ENCODE measurements around the gene ACSS1. TPM values are rescaled to one million over a fixed set of nuclear protein-coding genes. Genes with fewer than 3 reads are reported as not detected.
A peak's percentile ranks its signal among the peaks of the same experiment; 100 is the strongest.

ACSS1 gene
- total and polyA plus RNA-seq, 4 donors, result 11.2 to 37.3 (median 31.6) TPM

DNA sequence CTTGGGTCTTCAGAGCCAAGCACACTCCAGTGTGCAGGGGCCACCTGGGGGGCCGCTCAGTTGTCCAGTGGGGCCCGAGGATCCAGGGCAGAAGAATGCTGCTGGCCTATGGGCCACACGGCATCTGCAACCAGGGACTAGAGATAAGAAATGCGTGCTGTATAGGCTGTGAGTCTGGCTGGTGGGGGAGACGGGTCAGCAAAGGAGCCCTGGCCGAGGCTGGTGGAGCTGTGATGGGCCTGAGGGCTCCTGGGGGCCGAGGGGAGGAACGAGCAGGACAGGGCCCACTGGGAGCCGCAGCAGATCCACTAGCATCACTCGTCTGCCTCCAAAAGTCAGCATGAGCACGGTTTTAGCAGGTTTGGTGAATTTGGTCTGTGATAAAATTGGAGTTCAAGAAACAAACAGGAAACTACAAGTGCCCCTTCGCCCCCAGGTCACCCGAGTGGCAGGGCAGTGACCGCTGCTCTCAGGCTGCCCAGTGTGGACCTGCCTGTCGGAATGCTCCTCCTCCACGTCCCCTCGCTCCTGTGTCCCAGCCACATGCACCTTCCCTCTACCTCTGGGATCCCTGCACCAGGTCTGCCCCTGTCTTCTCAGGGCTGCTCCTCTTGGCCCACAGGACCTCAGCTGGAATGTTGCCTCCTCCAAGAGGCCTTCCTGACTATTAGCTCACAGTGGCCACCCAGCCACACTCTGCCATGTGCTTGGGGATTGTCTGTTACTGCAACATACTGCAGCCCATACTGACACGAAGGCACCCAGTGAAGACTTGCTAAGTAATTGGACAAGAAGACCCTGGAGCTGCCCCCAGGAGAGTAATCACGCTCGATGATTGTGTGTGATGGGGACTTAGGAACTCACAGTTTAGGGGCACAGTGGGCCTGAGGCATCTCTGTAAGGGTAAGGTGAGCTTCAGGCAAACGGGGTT, 10.9 kb downstream of the ACSS1 start:
- DNase-seq (ENCODE audit: low read depth in 4 of 6, low spot score in 6 of 6), result no peak
- no peaks in the 10 kb centered on the region for H3K27me3 ChIP-seq (ENCODE audit: control insufficient read depth, insufficient read depth, low read length)
- H3K27ac ChIP-seq (ENCODE audit: low read depth, low read length), result no peak overlapping the region
- WGBS (ENCODE audit: insufficient coverage), result 78% methylated on average over 18 of the region's 21 CpGs
- H3K4me3 ChIP-seq (ENCODE audit: low read depth, low read length), result no peak overlapping the region
- peaks cover 49% of the 10 kb centered on the region for H3K36me3 ChIP-seq (ENCODE audit: control insufficient read depth, insufficient read depth, low read length)
- H3K9me3 ChIP-seq (ENCODE audit: control insufficient read depth, insufficient read depth, low read length), result no peaks in the 10 kb centered on the region
- H3K4me1 ChIP-seq (ENCODE audit: control insufficient read depth, insufficient read depth, low read length), result peaks cover 93% of the 10 kb centered on the region

DNA sequence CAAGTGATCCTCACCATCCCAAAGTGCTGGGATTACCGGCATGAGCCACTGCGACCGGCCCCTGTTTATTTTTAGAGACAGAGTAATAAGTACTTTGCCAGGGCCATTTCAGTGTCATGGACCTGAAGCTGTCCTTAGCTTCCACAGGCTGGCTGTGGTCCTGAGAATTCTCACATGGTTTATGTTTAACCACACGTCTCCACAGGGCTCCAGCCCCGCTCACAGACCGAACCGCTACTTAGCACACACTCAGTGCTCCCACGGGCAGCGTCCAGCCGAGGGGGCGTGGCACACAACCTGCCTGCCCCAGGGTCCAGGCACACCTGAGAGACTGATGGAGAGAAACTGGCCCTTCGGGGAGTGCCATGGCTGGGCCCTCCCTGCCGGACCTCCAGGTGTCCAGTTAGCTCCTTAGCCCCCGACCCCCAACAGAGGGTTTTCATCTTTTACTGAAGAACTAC, 11.7 kb downstream of the ACSS1 start:
- H3K27ac ChIP-seq (ENCODE audit: low read depth, low read length), result no peak overlapping the region
- no peaks in the 10 kb centered on the region for H3K9me3 ChIP-seq (ENCODE audit: control insufficient read depth, insufficient read depth, low read length)
- no peak for DNase-seq (ENCODE audit: low read depth in 4 of 6, low spot score in 6 of 6)
- peaks cover 93% of the 10 kb centered on the region for H3K4me1 ChIP-seq (ENCODE audit: control insufficient read depth, insufficient read depth, low read length)
- H3K27me3 ChIP-seq (ENCODE audit: control insufficient read depth, insufficient read depth, low read length), result no peaks in the 10 kb centered on the region
- peaks cover 49% of the 10 kb centered on the region for H3K36me3 ChIP-seq (ENCODE audit: control insufficient read depth, insufficient read depth, low read length)
- H3K4me3 ChIP-seq (ENCODE audit: low read depth, low read length), result no peak overlapping the region
- 88% methylated on average over 14 of the region's 14 CpGs for WGBS (ENCODE audit: insufficient coverage)

DNA sequence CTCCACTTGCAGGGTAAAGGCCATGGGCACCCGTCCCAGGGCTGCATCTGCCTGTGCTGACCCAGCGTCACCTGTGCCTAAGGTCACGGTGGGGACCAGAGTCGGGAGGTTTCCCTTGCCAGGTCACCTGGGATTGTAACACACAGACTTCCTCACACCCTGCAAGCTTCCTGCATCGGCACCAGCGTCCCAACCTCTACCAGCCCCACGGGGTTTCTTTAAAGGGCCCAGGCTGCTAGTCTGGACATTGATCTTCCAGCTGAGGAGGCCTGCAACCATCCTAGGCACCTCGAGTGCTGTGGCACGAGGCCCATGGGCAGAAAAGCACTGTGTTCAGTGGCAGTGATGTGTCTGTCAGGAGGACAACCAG, 12.6 kb downstream of the ACSS1 start:
- WGBS (ENCODE audit: insufficient coverage), result 71% methylated on average over 9 of the region's 9 CpGs
- Histone ChIP-seq H3K4me1 (ENCODE audit: control insufficient read depth, insufficient read depth, low read length) (peaks cover 93% of the 10 kb centered on the region), H3K27me3 (ENCODE audit: control insufficient read depth, insufficient read depth, low read length) (no peaks in the 10 kb centered on the region), H3K9me3 (ENCODE audit: control insufficient read depth, insufficient read depth, low read length) (no peaks in the 10 kb centered on the region), H3K36me3 (ENCODE audit: control insufficient read depth, insufficient read depth, low read length) (peaks cover 43% of the 10 kb centered on the region), H3K4me3 (ENCODE audit: low read depth, low read length) (no peak overlapping the region), H3K27ac (ENCODE audit: low read depth, low read length) (no peak overlapping the region)
- no peak for DNase-seq (ENCODE audit: low read depth in 4 of 6, low spot score in 6 of 6)

DNA sequence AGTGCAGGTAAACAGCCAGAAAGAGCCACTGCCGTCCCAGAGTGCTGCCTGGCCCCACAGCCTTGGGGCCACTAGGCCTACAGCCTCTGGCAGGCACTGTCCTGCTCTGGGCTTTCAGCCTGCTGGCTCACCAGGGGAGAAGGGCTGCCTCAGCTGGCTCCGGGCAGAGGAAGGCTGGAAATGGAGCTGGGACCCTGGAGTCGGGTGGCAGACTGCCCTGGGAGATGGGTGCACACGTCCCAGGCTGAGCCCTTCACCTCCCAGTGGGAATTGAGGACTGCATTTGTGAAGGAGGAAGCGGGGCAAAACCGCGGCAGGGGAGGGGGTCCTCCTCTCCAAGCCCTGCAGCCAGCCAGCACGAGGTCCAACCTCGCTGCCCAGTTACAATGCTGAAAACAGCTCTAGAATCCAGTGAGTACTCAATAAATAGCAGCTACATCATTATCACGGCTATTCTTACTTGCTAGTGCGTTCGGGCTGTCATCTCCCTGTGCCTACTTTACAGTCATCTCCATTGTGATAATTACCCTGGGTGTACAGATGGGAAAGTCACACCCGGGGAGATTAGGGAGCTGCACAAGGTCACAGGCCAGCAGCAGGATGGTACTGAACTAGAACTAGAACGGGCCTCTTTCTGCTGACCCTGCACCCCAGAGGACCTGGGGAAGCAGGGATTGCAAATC, 13.1 kb downstream of the ACSS1 start:
- H3K27me3 ChIP-seq (ENCODE audit: control insufficient read depth, insufficient read depth, low read length), result no peaks in the 10 kb centered on the region
- no peaks in the 10 kb centered on the region for H3K9me3 ChIP-seq (ENCODE audit: control insufficient read depth, insufficient read depth, low read length)
- no peak overlapping the region for H3K4me3 ChIP-seq (ENCODE audit: low read depth, low read length)
- peaks cover 93% of the 10 kb centered on the region for H3K4me1 ChIP-seq (ENCODE audit: control insufficient read depth, insufficient read depth, low read length)
- 61% methylated on average over 10 of the region's 14 CpGs for WGBS (ENCODE audit: insufficient coverage)
- H3K27ac ChIP-seq (ENCODE audit: low read depth, low read length), result no peak overlapping the region
- peak in 1 of 6 donors; percentile 72 for DNase-seq (ENCODE audit: low read depth in 4 of 6, low spot score in 6 of 6)
- H3K36me3 ChIP-seq (ENCODE audit: control insufficient read depth, insufficient read depth, low read length), result peaks cover 43% of the 10 kb centered on the region

DNA sequence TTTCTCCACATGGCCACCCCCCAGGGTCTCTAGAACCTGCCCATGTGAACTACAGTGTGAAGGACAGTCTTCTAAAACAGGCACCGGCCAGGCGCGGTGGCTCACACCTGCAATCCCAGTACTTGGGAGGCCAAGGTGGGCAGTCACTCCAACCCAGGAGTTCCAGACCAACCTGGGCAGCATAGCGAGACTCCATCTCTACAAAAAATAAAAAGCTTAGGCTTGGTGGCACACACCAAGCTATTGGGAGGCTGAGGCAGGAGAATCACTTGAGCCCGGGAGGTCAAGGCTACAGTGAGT, 13.7 kb downstream of the ACSS1 start:
- Histone ChIP-seq H3K27ac (ENCODE audit: low read depth, low read length) (no peak overlapping the region), H3K9me3 (ENCODE audit: control insufficient read depth, insufficient read depth, low read length) (no peaks in the 10 kb centered on the region), H3K27me3 (ENCODE audit: control insufficient read depth, insufficient read depth, low read length) (no peaks in the 10 kb centered on the region), H3K4me3 (ENCODE audit: low read depth, low read length) (no peak overlapping the region), H3K36me3 (ENCODE audit: control insufficient read depth, insufficient read depth, low read length) (peaks cover 43% of the 10 kb centered on the region), H3K4me1 (ENCODE audit: control insufficient read depth, insufficient read depth, low read length) (peaks cover 93% of the 10 kb centered on the region)
- WGBS (ENCODE audit: insufficient coverage), result 100% methylated on average over 3 of the region's 5 CpGs
- DNase-seq (ENCODE audit: low read depth in 4 of 6, low spot score in 6 of 6), result no peak

DNA sequence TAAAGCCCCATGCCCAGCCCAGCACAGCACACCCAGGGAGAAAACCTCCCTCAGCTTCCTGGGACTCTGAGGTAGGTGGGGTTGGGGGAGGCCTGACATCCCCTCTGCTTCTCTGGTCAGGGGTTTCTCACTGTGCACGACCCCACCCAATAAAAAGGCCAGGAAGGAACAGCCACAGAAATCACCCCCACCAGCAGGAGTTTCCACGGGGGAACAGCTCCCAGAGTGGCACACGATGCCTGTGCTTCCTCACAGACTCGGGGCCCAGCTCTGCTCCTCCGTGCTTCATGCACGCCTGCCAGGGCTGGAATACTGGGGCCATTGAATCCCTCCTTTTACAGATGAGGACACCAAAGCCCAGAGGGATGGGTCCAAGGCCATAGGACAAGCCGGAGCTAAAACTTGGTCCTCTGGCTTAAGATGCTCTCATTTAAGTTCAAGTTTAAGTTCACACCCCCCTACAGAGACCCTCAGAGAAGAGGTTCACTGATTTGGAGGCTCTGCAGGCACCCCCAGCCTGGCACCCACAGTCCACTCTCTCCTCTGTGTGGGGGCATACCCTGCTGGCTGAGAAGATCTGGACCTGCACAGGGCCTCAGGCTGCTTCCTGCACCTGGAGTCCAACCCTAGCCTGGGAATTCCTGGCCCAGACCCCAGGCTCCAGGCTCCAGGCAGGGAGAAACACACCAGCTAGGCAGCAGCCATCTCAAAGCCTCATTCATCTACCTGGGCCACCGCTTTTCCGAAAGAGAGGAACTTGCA, 14.3 kb downstream of the ACSS1 start:
- no peak overlapping the region for H3K4me3 ChIP-seq (ENCODE audit: low read depth, low read length)
- H3K27me3 ChIP-seq (ENCODE audit: control insufficient read depth, insufficient read depth, low read length), result no peaks in the 10 kb centered on the region
- H3K9me3 ChIP-seq (ENCODE audit: control insufficient read depth, insufficient read depth, low read length), result no peaks in the 10 kb centered on the region
- H3K27ac ChIP-seq (ENCODE audit: low read depth, low read length), result peak overlapping the region; percentile 33
- peaks cover 44% of the 10 kb centered on the region for H3K36me3 ChIP-seq (ENCODE audit: control insufficient read depth, insufficient read depth, low read length)
- DNase-seq (ENCODE audit: low read depth in 4 of 6, low spot score in 6 of 6), result no peak
- peaks cover 94% of the 10 kb centered on the region for H3K4me1 ChIP-seq (ENCODE audit: control insufficient read depth, insufficient read depth, low read length)
- WGBS (ENCODE audit: insufficient coverage), result 90% methylated on average over 9 of the region's 9 CpGs

DNA sequence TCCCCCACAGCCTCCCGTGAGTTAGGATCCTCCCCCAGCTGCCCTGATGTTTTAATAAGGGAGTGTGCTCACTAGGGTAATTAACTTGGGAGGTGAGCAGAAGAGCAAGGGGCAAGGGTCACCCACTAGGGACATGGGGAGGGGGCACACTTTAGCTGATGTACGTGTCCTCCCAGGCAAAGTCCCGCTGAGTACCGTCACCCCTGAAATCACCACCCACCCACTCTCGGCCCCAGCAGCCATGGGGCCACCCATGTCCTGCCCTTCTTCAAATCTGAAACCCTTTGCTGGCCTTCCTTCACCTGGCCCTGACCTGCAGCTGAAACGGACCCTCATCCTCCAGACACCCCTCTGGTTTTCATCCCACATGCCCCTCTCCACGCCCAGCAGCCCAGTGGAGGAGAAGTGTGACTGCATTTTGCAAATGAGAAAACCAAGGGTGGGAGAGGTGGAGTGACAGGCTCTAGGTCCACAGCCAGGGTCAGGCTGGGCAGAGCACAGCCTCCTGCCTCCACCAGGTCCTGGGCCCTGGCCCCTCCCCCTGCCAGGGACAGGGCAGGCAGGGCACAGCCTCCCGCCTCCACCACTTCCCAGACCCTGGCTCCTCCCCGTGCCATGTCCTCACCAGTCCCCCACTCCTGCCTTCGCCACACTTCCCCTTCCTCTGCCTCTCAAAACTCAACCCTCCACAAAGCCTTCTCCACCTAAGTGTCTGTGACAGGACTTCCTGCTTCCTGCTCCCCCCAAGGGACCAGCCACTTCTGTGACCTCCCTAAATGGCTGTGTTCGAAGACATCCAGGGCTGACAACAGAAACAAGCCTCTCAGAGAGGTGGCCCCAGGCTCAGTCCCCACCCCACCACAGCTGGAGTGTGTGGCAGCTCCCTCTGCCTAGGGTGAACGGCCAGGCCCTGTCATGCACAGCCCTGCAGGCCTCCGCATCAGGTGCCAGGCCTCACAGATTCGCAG, 15.1 kb downstream of the ACSS1 start:
- DNase-seq (ENCODE audit: low read depth in 4 of 6, low spot score in 6 of 6), result no peak
- H3K4me1 ChIP-seq (ENCODE audit: control insufficient read depth, insufficient read depth, low read length), result peaks cover 94% of the 10 kb centered on the region
- no peak overlapping the region for H3K4me3 ChIP-seq (ENCODE audit: low read depth, low read length)
- H3K27ac ChIP-seq (ENCODE audit: low read depth, low read length), result peak overlapping the region; percentile 33
- H3K36me3 ChIP-seq (ENCODE audit: control insufficient read depth, insufficient read depth, low read length), result peaks cover 47% of the 10 kb centered on the region
- 81% methylated on average over 10 of the region's 14 CpGs for WGBS (ENCODE audit: insufficient coverage)
- no peaks in the 10 kb centered on the region for H3K27me3 ChIP-seq (ENCODE audit: control insufficient read depth, insufficient read depth, low read length)
- no peaks in the 10 kb centered on the region for H3K9me3 ChIP-seq (ENCODE audit: control insufficient read depth, insufficient read depth, low read length)

DNA sequence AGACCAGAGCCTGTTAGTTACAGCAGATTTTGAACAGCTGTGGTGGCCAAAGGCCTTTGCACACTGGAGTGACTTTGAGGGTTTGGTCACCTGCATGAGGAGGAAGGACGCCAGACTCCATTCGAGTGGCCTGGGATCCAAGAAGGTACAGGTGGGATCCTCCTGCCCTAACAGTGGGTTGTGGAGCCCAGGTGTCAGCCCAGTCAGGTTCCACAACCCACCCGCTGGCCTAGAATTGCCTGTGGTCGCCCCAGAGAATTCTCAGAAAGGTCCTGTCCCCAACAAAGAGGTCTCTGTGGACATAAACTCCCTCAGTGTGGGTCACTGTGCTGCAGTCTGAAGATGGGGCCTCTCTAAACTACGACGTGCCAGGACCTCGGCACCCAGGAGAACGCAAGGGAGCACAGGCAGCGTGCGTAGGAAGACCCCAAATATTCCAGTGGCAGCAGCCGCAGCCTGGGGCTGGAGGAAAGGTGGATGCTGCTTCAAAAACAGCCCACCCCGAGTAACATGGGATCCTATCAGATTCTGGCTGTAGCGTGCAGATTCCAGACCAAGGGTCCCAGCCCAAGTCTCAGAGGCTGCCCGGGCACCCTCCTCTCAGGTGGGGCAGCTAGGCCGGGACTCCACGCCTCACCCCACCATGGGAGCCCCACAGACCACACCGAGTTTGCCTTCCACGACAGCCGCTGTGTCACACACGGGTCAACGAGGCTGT, 16.0 kb downstream of the ACSS1 start:
- Histone ChIP-seq H3K36me3 (ENCODE audit: control insufficient read depth, insufficient read depth, low read length) (peaks cover 39% of the 10 kb centered on the region), H3K4me1 (ENCODE audit: control insufficient read depth, insufficient read depth, low read length) (peaks cover 96% of the 10 kb centered on the region), H3K4me3 (ENCODE audit: low read depth, low read length) (no peak overlapping the region), H3K27ac (ENCODE audit: low read depth, low read length) (no peak overlapping the region), H3K9me3 (ENCODE audit: control insufficient read depth, insufficient read depth, low read length) (no peaks in the 10 kb centered on the region), H3K27me3 (ENCODE audit: control insufficient read depth, insufficient read depth, low read length) (no peaks in the 10 kb centered on the region)
- DNase-seq (ENCODE audit: low read depth in 4 of 6, low spot score in 6 of 6), result no peak
- 96% methylated on average over 14 of the region's 21 CpGs for WGBS (ENCODE audit: insufficient coverage)
